Upper lobe of right lung (tissue), 1 donor: ENCODE data around the gene ZNF565. TPM values are rescaled to one million over a fixed set of nuclear protein-coding genes. Genes with fewer than 3 reads are reported as not detected.
A peak's percentile ranks its signal among the peaks of the same experiment; 100 is the strongest.

Experiments
- ATAC-seq: fragments of 200-7000 bp; cut with Tn5 transposase; one replicate; pipeline ENCODE4 v1.9.1; 2020; ENCODE audit warnings: mild to moderate bottlenecking, moderate library complexity
- DNase-seq: peaks from one replicate; pipeline ENCODE4 v3.0.0-alpha.2; 2020
- H3K27ac ChIP-seq: fragments of 200-600 bp; one replicate; pipeline ENCODE4 v1.8.0; 2022
- H3K27me3 ChIP-seq: fragments of 200-600 bp; one replicate; pipeline ENCODE4 v1.8.0; 2022; ENCODE audit warnings: mild to moderate bottlenecking
- H3K36me3 ChIP-seq: fragments of 200-600 bp; one replicate; pipeline ENCODE4 v1.8.0; 2022
- H3K4me1 ChIP-seq: fragments of 200-600 bp; one replicate; pipeline ENCODE4 v1.8.0; 2022
- H3K4me3 ChIP-seq: fragments of 200-600 bp; one replicate; pipeline ENCODE4 v1.8.0; 2022; ENCODE audit warnings: mild to moderate bottlenecking
- H3K9me3 ChIP-seq: fragments of 200-600 bp; one replicate; pipeline ENCODE4 v1.8.0; 2022
- CTCF ChIP-seq: fragments of 200-600 bp; IDR thresholded peaks from one replicate; pipeline ENCODE4 v1.8.0; 2022; ENCODE audit warnings: antibody characterized with exemption
- intact Hi-C: fragments of 100-400 bp; cut with DNase I; formaldehyde crosslinking; loops from one replicate; pipeline ENCODE4 v1.11.0; 2022
- total RNA-seq: library from RNA; stranded (reverse); fragmentation: NEBNext Ultra II Directional; extraction: Animal tissue kit (Norgen Biotek cat#: 25700); gene quantifications from one replicate; pipeline ENCODE4 v1.2.1, GENCODE V29; 2021
- donor health status: DM: no; HTN: yes; CAD: no; lungs with severe emphysema.

Gene ZNF565
- total RNA-seq, 1 donor from 2014 or later = 6.4 TPM

- peak overlapping the region; percentile 95 for H3K27ac ChIP-seq
- H3K4me3 ChIP-seq = peak overlapping the region; percentile 58
- intact Hi-C loops = no loop called here
- H3K4me1 ChIP-seq = peaks cover 7% of the 10 kb centered on the region
- peaks cover 46% of the 10 kb centered on the region for H3K36me3 ChIP-seq
- ATAC-seq (peak; percentile 55), DNase-seq (no peak)
- H3K9me3 ChIP-seq = no peaks in the 10 kb centered on the region
- no peaks in the 10 kb centered on the region for H3K27me3 ChIP-seq
- no peak for TF ChIP-seq CTCF
Measured at GRCh38 chr19:36151144-36152018, 63.1 kb downstream of the ZNF565 start.

GRCh38 chr19:36150586-36150985, 63.9 kb downstream of the ZNF565 start:
- ATAC-seq = no peak
- Histone ChIP-seq H3K36me3 (peaks cover 54% of the 10 kb centered on the region), H3K27ac (peak overlapping the region; percentile 95), H3K27me3 (no peaks in the 10 kb centered on the region), H3K4me1 (peaks cover 7% of the 10 kb centered on the region), H3K9me3 (no peaks in the 10 kb centered on the region), H3K4me3 (no peak overlapping the region)
- DNase-seq = no peak
- TF ChIP-seq CTCF = no peak
- intact Hi-C loops = no loop called here

GRCh38 chr19:36149673-36150406, 64.6 kb downstream of the ZNF565 start:
- H3K9me3 ChIP-seq = no peaks in the 10 kb centered on the region
- H3K4me3 ChIP-seq = no peak overlapping the region
- intact Hi-C loops = no loop called here
- DNase-seq (no peak), ATAC-seq (no peak)
- H3K27ac ChIP-seq = no peak overlapping the region
- peaks cover 7% of the 10 kb centered on the region for H3K4me1 ChIP-seq
- TF ChIP-seq CTCF = no peak
- H3K36me3 ChIP-seq = peaks cover 62% of the 10 kb centered on the region
- H3K27me3 ChIP-seq = no peaks in the 10 kb centered on the region

GRCh38 chr19:36144624-36145023, 69.8 kb downstream of the ZNF565 start:
- no peaks in the 10 kb centered on the region for H3K27me3 ChIP-seq
- no peak for ATAC-seq
- intact Hi-C loops = no loop called here
- DNase-seq = no peak
- peaks cover 10% of the 10 kb centered on the region for H3K4me1 ChIP-seq
- H3K27ac ChIP-seq = no peak overlapping the region
- no peaks in the 10 kb centered on the region for H3K9me3 ChIP-seq
- H3K4me3 ChIP-seq = no peak overlapping the region
- H3K36me3 ChIP-seq = peaks cover 78% of the 10 kb centered on the region
- TF ChIP-seq CTCF = no peak

GRCh38 chr19:36142496-36142895, 72.0 kb downstream of the ZNF565 start:
- no peak overlapping the region for H3K4me3 ChIP-seq
- intact Hi-C loops = no loop called here
- ATAC-seq (no peak), DNase-seq (no peak)
- no peaks in the 10 kb centered on the region for H3K27me3 ChIP-seq
- no peak overlapping the region for H3K27ac ChIP-seq
- H3K9me3 ChIP-seq = no peaks in the 10 kb centered on the region
- H3K4me1 ChIP-seq = peaks cover 19% of the 10 kb centered on the region
- peaks cover 57% of the 10 kb centered on the region for H3K36me3 ChIP-seq
- TF ChIP-seq CTCF = no peak
